ENCODE measurements around the gene STAT3. TPM values are rescaled to one million over a fixed set of nuclear protein-coding genes. Genes with fewer than 3 reads are reported as not detected.

STAT3 gene
- total RNA-seq, 1 experiment from 2014 or later = 74.6 TPM

GRCh38 chr17:42313773-42314566 is 74.3 kb downstream of the STAT3 start:
- peaks cover 8% of the 10 kb centered on the region; the same call in 1 of the 2 replicates for H3F3A ChIP-seq (ENCODE audit: insufficient read depth, low read depth)
- CTCF ChIA-PET = interaction anchor here (0.6 kb wide), 1 partner anchor 264 kb away, joined by 4 read pairs; no protein-coding TSS in a partner anchor
- H3K9me3 ChIP-seq (ENCODE audit: insufficient read depth, low read depth) = no peaks in the 10 kb centered on the region
- BruUV-seq (replicated peaks) = no TSS peak
- no peaks in the 10 kb centered on the region for H3K4me1 ChIP-seq (replicated peaks; ENCODE audit: insufficient read depth)
- POLR2A ChIA-PET (ENCODE audit: unreplicated experiment) = no interaction called here
- no peaks in the 10 kb centered on the region for H3K9me2 ChIP-seq (ENCODE audit: insufficient read depth)
- H2AFZ ChIP-seq = no peak overlapping the region
- H3K4me3 ChIP-seq = no peak overlapping the region
- DNase-seq = no peak
- H3K27me3 ChIP-seq (ENCODE audit: insufficient read depth, low read depth) = no peaks in the 10 kb centered on the region
- H3K4me2 ChIP-seq = no peak overlapping the region
- H3K36me3 ChIP-seq (ENCODE audit: low read depth) = no peaks in the 10 kb centered on the region
- intact Hi-C loops (cut with micrococcal nuclease; ENCODE audit: unreplicated experiment) = no loop called here
- no peaks in the 10 kb centered on the region for H4K20me1 ChIP-seq (ENCODE audit: insufficient read depth)
- no peaks in the 10 kb centered on the region for H3K79me2 ChIP-seq (ENCODE audit: low read depth)
- TF ChIP-seq, protein P1, sequence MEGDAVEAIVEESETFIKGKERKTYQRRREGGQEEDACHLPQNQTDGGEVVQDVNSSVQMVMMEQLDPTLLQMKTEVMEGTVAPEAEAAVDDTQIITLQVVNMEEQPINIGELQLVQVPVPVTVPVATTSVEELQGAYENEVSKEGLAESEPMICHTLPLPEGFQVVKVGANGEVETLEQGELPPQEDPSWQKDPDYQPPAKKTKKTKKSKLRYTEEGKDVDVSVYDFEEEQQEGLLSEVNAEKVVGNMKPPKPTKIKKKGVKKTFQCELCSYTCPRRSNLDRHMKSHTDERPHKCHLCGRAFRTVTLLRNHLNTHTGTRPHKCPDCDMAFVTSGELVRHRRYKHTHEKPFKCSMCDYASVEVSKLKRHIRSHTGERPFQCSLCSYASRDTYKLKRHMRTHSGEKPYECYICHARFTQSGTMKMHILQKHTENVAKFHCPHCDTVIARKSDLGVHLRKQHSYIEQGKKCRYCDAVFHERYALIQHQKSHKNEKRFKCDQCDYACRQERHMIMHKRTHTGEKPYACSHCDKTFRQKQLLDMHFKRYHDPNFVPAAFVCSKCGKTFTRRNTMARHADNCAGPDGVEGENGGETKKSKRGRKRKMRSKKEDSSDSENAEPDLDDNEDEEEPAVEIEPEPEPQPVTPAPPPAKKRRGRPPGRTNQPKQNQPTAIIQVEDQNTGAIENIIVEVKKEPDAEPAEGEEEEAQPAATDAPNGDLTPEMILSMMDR (conservative IDR thresholded peaks at IDR 0.05) = no peak
- no peak for TF ChIP-seq EZH2 (IDR thresholded peaks at IDR 0.05; ENCODE audit: low read depth)
- H3K27ac ChIP-seq = no peak overlapping the region

GRCh38 chr17:42313389-42313772 is 74.9 kb downstream of the STAT3 start:
- Histone ChIP-seq H3K4me3 (no peak overlapping the region), H3K27me3 (ENCODE audit: insufficient read depth, low read depth) (no peaks in the 10 kb centered on the region), H3K4me2 (no peak overlapping the region), H4K20me1 (ENCODE audit: insufficient read depth) (no peaks in the 10 kb centered on the region), H3K9me3 (ENCODE audit: insufficient read depth, low read depth) (no peaks in the 10 kb centered on the region), H3K27ac (no peak overlapping the region), H3K36me3 (ENCODE audit: low read depth) (no peaks in the 10 kb centered on the region), H3K79me2 (ENCODE audit: low read depth) (no peaks in the 10 kb centered on the region), H2AFZ (no peak overlapping the region), H3F3A (ENCODE audit: insufficient read depth, low read depth) (peaks cover 8% of the 10 kb centered on the region; the same call in 1 of the 2 replicates), H3K9me2 (ENCODE audit: insufficient read depth) (no peaks in the 10 kb centered on the region), H3K4me1 (replicated peaks; ENCODE audit: insufficient read depth) (no peaks in the 10 kb centered on the region)
- ChIA-PET POLR2A (ENCODE audit: unreplicated experiment) (no interaction called here), CTCF (no interaction called here)
- TF ChIP-seq EZH2 (IDR thresholded peaks at IDR 0.05; ENCODE audit: low read depth) = no peak
- TF ChIP-seq, protein P1 (conservative IDR thresholded peaks at IDR 0.05) = no peak
- intact Hi-C loops (cut with micrococcal nuclease; ENCODE audit: unreplicated experiment) = no loop called here
- no TSS peak for BruUV-seq (replicated peaks)
- DNase-seq = no peak

DNA sequence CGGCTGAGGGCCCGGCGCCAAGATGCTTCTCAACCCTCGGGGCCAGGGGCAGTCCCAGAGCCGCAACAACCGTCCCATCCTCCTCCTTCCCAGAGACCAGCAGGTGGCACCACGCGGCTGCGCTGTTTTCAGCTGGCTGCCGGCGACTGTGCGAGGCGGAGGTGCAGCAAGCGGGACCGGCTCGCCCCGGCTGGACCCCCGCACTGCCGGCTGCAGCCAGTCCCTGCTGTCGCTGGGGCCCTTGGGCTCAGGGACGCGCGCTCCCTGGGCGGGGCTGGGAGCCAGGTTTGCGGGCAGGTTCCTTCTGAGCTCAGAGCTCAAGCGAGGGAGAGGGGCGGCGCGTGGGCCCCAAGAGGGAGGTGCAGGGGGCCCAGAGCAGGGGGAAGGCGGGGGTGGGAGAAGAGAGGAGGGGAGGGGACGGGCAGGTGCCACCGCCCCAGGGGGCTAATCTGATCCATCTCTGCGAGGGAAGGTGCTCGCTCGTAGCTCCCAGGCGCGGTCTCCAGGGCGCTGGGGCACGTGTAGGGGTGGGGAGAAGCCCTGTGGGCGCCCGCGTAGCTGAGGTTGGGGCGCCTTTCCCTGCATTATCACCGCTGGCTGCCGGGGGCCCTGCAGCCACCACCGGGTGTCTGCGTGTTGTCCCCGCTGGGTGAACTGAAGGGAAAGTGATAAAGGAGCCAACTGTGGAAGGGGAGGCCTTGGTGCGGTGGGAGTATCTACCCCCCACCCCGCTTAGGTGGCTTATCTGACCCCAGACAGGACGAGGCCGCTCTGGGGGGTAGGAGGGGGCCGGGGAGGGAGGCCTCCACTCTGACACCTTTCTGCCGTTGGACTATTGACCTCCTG is 75.7 kb downstream of the STAT3 start:
- ChIA-PET CTCF (no interaction called here), POLR2A (ENCODE audit: unreplicated experiment) (no interaction called here)
- no peak overlapping the region for H2AFZ ChIP-seq
- H3F3A ChIP-seq (ENCODE audit: insufficient read depth, low read depth) = peaks cover 2% of the 10 kb centered on the region; the same call in 1 of the 2 replicates
- no peaks in the 10 kb centered on the region for H3K27me3 ChIP-seq (ENCODE audit: insufficient read depth, low read depth)
- H3K79me2 ChIP-seq (ENCODE audit: low read depth) = no peaks in the 10 kb centered on the region
- H3K9me3 ChIP-seq (ENCODE audit: insufficient read depth, low read depth) = no peaks in the 10 kb centered on the region
- no peak overlapping the region for H3K4me2 ChIP-seq
- TF ChIP-seq, protein P1 (conservative IDR thresholded peaks at IDR 0.05) = no peak
- no peak for TF ChIP-seq EZH2 (IDR thresholded peaks at IDR 0.05; ENCODE audit: low read depth)
- no peak overlapping the region for H3K4me3 ChIP-seq
- no peak overlapping the region for H3K27ac ChIP-seq
- H4K20me1 ChIP-seq (ENCODE audit: insufficient read depth) = no peaks in the 10 kb centered on the region
- H3K4me1 ChIP-seq (replicated peaks; ENCODE audit: insufficient read depth) = no peaks in the 10 kb centered on the region
- H3K9me2 ChIP-seq (ENCODE audit: insufficient read depth) = no peaks in the 10 kb centered on the region
- no TSS peak for BruUV-seq (replicated peaks)
- no peaks in the 10 kb centered on the region for H3K36me3 ChIP-seq (ENCODE audit: low read depth)
- DNase-seq = no peak
- intact Hi-C loops (cut with micrococcal nuclease; ENCODE audit: unreplicated experiment) = no loop called here

All from PC-9 (cell line).